Measurements from ENCODE around the gene PDE9A.

GRCh38 chr21:42687796-42688195, 34.4 kb downstream of the PDE9A start:
- no peak for TF ChIP-seq CTCF (IDR thresholded peaks at IDR 0.05)
- TF ChIP-seq POLR2A (IDR thresholded peaks at IDR 0.05) = no peak
